Natural killer cell (primary cell): ENCODE measurements around the gene AP5M1. TPM values are rescaled to one million over a fixed set of nuclear protein-coding genes. Genes with fewer than 3 reads are reported as not detected.

Source experiments
- ATAC-seq, 3 donors: fragments of 150-1000 bp in 2 of 3; fragments of 200-7000 bp in 1 of 3; cut with Tn5 transposase; 1 replicate in 1 of 3; 2 replicates in 2 of 3; pipeline ENCODE4 v1.10.0; 2021; ENCODE audit warnings: mild to moderate bottlenecking in 2 of 3, moderate library complexity in 2 of 3
- DNase-seq, 2 donors: peaks; one replicate each; pipeline versions ENCODE4 v3.0.0 to v3.0.0-alpha.2; 2013 to 2021; ENCODE audit warnings: mixed read lengths in 1 of 2
- H3K27ac ChIP-seq: one replicate; pipeline ENCODE4 v1.5.1; 2013; ENCODE audit warnings: mild to moderate bottlenecking, low read length
- H3K27me3 ChIP-seq: one replicate; pipeline ENCODE4 v1.6.1; 2013; ENCODE audit warnings: low read length; ENCODE audit not compliant: control insufficient read depth, insufficient read depth
- H3K36me3 ChIP-seq: one replicate; pipeline ENCODE4 v1.6.1; 2013; ENCODE audit warnings: low read length; ENCODE audit not compliant: control insufficient read depth, insufficient read depth
- H3K4me1 ChIP-seq: one replicate; pipeline ENCODE4 v1.6.1; 2013; ENCODE audit warnings: low read length; ENCODE audit not compliant: control insufficient read depth, insufficient read depth
- H3K4me3 ChIP-seq: one replicate; pipeline ENCODE4 v1.5.1; 2013; ENCODE audit warnings: low read length
- H3K9me3 ChIP-seq: one replicate; pipeline ENCODE4 v1.6.1; 2013; ENCODE audit warnings: low read length; ENCODE audit not compliant: control insufficient read depth, insufficient read depth
- H3K27ac Mint-ChIP-seq, 2 donors: one replicate each; pipeline ENCODE4 v1.8.0; 2022; ENCODE audit warnings: mild to moderate bottlenecking in 2 of 2, mixed read lengths in 2 of 2, moderate library complexity in 1 of 2
- H3K27me3 Mint-ChIP-seq, 2 donors: one replicate each; pipeline ENCODE4 v1.8.0; 2022; ENCODE audit warnings: low read depth in 2 of 2, mixed read lengths in 2 of 2
- H3K36me3 Mint-ChIP-seq: one replicate; pipeline ENCODE4 v1.8.0; 2022; ENCODE audit warnings: mixed read lengths
- H3K4me1 Mint-ChIP-seq, 2 donors: one replicate each; pipeline ENCODE4 v1.8.0; 2022; ENCODE audit warnings: mixed read lengths in 2 of 2
- H3K4me3 Mint-ChIP-seq: one replicate; pipeline ENCODE4 v1.8.0; 2022; ENCODE audit warnings: mild to moderate bottlenecking, moderate library complexity, mixed read lengths
- H3K9me3 Mint-ChIP-seq, 2 donors: one replicate each; pipeline ENCODE4 v1.8.0; 2022; ENCODE audit warnings: mixed read lengths in 2 of 2
- CTCF ChIP-seq: fragments of 200-600 bp; IDR thresholded peaks from one replicate; pipeline ENCODE4 v1.8.0; 2022; ENCODE audit warnings: antibody characterized with exemption
- WGBS: methylation state at CpG from one replicate; pipeline ENCODE4 v1.1.7; 2013; ENCODE audit warnings: missing lambda C conversion rate; ENCODE audit not compliant: insufficient coverage; 5-methylcytosine and 5-hydroxymethylcytosine counted together
- intact Hi-C: fragments of 100-400 bp; cut with micrococcal nuclease; formaldehyde crosslinking; loops from one replicate; pipeline ENCODE4 v1.14.2; 2022
- total RNA-seq, 4 donors: library from RNA; stranded (reverse); fragments of 120-200 nt in 1 of 4; gene quantifications; one replicate each; pipeline versions ENCODE4 v1.2.3 to v1.2.4, GENCODE V29; 2013 to 2022

The AP5M1 gene
- total RNA-seq, 3 donors from 2014 or later (not counting 1 experiment from before 2014, with no cell fraction given), result 46.3 to 64.2 (median 48.8) TPM

GRCh38 chr14:57287745-57288144 lies 19.0 kb downstream of the AP5M1 start:
- Histone ChIP-seq H3K27me3 (no peaks in the 10 kb centered on the region), H3K36me3 (peaks cover 68% of the 10 kb centered on the region), H3K27ac (no peak overlapping the region), H3K4me3 (no peak overlapping the region), H3K4me1 (no peaks in the 10 kb centered on the region), H3K9me3 (no peaks in the 10 kb centered on the region)
- Mint-ChIP-seq H3K9me3 (no peaks in the 10 kb centered on the region), H3K27me3 (no peaks in the 10 kb centered on the region), H3K4me3 (no peak overlapping the region), H3K27ac (no peak overlapping the region), H3K36me3 (peaks cover 17% of the 10 kb centered on the region), H3K4me1 (peaks cover 0 to 4% of the 10 kb centered on the region in 2 donors)
- no peak for DNase-seq
- 100% methylated on average over 1 of the region's 2 CpGs for WGBS
- no peak for TF ChIP-seq CTCF
- no peak for ATAC-seq
- intact Hi-C loops, result no loop called here

- WGBS, result 97% methylated on average over 5 of the region's 5 CpGs
- Histone ChIP-seq H3K4me1 (no peaks in the 10 kb centered on the region), H3K27ac (no peak overlapping the region), H3K27me3 (no peaks in the 10 kb centered on the region), H3K4me3 (no peak overlapping the region), H3K36me3 (peaks cover 41% of the 10 kb centered on the region), H3K9me3 (no peaks in the 10 kb centered on the region)
- no peaks in the 10 kb centered on the region for H3K9me3 Mint-ChIP-seq
- no peak for ATAC-seq
- DNase-seq, result no peak
- no peaks in the 10 kb centered on the region for H3K4me1 Mint-ChIP-seq
- H3K36me3 Mint-ChIP-seq, result peaks cover 5% of the 10 kb centered on the region
- intact Hi-C loops, result no loop called here
- no peak overlapping the region for H3K4me3 Mint-ChIP-seq
- no peaks in the 10 kb centered on the region for H3K27me3 Mint-ChIP-seq
- TF ChIP-seq CTCF, result no peak
- no peak overlapping the region for H3K27ac Mint-ChIP-seq
These were observed 22.0 kb downstream of the AP5M1 start for GRCh38 chr14:57290751-57291150.

GRCh38 chr14:57291692-57292647 lies 23.2 kb downstream of the AP5M1 start:
- 91% methylated on average over 3 of the region's 6 CpGs for WGBS
- Mint-ChIP-seq H3K4me1 (no peaks in the 10 kb centered on the region), H3K9me3 (no peaks in the 10 kb centered on the region), H3K36me3 (peaks cover 5% of the 10 kb centered on the region), H3K27ac (no peak overlapping the region), H3K27me3 (no peaks in the 10 kb centered on the region), H3K4me3 (no peak overlapping the region)
- no peak for TF ChIP-seq CTCF
- DNase-seq, result no peak
- H3K27me3 ChIP-seq, result no peaks in the 10 kb centered on the region
- peaks cover 30% of the 10 kb centered on the region for H3K36me3 ChIP-seq
- H3K4me3 ChIP-seq, result no peak overlapping the region
- no peaks in the 10 kb centered on the region for H3K4me1 ChIP-seq
- no peak overlapping the region for H3K27ac ChIP-seq
- intact Hi-C loops, result no loop called here
- ATAC-seq, result no peak
- H3K9me3 ChIP-seq, result no peaks in the 10 kb centered on the region
